Choroid plexus epithelial cell (primary cell): ENCODE measurements around the gene CFAP58.

Source experiments
- DNase-seq: peaks from one replicate; pipeline ENCODE4 v3.0.0-alpha.2; 2010; ENCODE audit warnings: low read depth
- H3K4me3 ChIP-seq: 2 replicates; pipeline ENCODE4 v1.5.1; 2011; ENCODE audit warnings: low read depth, mild to moderate bottlenecking, control low read depth, low read length, moderate library complexity
- CTCF ChIP-seq: conservative IDR thresholded peaks from 2 replicates; pipeline ENCODE4 v1.5.1; 2011; ENCODE audit warnings: low read depth, mild to moderate bottlenecking, control low read depth, inconsistent platforms, low read length, moderate library complexity

The CFAP58 gene

DNA sequence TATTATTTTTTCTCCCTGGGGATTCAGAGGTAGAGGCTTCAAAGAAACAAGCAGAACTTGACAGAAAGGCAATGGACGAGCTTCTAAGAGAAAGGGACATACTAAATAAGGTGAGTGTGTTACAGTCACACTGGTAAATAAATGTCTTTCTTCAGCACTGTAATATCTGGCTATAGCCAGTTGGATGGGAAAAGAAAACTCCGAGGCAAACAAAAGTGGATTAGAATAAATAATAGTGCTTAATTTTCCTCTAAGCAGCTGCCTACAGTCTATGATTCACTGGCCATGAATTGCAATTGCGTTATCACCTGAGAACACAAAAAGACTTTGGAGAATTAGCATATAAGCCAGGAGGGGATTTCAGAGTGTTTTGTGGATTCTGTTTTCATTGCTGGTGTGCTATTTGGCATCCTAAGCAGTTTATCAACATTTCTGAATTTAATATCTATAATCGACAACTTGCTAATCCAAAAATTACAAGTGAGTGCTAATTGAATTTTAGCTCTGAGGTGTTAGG, 23.2 kb downstream of the CFAP58 start:
- TF ChIP-seq CTCF = no peak

DNA sequence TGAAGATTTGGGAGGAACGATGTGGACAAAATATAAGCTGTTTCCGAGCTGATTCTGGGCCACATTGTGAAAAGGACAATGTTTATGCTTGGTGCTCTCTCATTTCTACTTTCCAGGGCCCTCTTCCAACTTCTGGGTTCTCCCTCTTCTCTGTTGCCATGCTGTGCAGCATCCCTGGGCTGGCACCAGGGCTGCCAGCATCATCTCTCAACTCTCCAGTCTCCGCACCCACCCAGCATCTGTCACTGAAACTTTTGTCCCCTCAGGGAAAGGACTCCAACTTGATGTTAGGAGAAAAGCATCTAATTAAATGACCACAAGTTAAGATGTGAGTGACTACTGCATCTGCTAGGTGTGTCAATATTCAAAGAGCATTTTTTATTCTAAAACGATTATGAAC, 26.7 kb downstream of the CFAP58 start:
- no peak for DNase-seq
- no peak overlapping the region for H3K4me3 ChIP-seq
- no peak for TF ChIP-seq CTCF

More for the DNA sequence above, 23.2 kb downstream of the CFAP58 start:
- DNase-seq = no peak
- no peak overlapping the region for H3K4me3 ChIP-seq

DNA sequence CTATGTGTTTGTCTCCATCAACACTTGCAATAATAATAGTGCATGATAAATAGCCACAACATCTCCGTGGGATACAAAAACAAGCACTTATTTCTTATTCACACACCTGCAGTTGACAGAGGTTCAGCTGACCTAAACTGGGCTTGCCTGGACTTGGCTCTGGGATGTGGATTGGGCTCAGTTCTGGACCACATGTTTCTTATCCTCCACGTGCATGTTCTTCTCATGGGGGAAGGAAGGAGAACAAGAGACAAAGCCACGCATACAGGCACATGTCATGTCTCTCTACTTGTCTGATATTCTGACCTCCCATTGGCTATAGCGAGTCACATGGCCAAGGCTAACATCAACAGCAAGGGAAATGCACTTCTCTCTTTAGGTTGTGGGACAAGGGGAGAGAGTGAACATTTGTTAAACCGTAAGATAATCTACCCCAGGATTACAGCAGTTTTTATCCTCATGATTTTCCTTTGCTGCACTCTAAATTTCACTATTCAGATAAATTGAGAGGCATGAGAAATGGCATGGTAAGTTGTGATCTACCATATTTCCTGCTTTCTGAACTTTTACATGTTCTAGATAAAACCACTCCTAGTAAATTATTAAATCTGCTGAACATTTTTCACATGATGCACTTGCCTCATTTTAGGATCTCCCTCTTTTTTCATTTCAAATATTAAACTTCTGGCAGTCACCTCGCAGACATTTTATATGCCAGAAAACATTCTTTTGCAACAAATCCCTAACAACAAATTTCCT, 33.7 kb downstream of the CFAP58 start:
- no peak overlapping the region for H3K4me3 ChIP-seq
- DNase-seq = no peak
- TF ChIP-seq CTCF = no peak

GRCh38 chr10:104388830-104389229, 35.2 kb downstream of the CFAP58 start:
- H3K4me3 ChIP-seq = no peak overlapping the region
- DNase-seq = no peak
- no peak for TF ChIP-seq CTCF

GRCh38 chr10:104391150-104391968, 37.7 kb downstream of the CFAP58 start:
- H3K4me3 ChIP-seq = no peak overlapping the region
- TF ChIP-seq CTCF = no peak
- no peak for DNase-seq

- DNase-seq = no peak
- no peak for TF ChIP-seq CTCF
- no peak overlapping the region for H3K4me3 ChIP-seq
These were observed 38.3 kb downstream of the CFAP58 start for GRCh38 chr10:104391969-104392296.
